ENCODE results near the gene WARS2. TPM values are rescaled to one million over a fixed set of nuclear protein-coding genes. Genes with fewer than 3 reads are reported as not detected.
"Not testable (repeated sequence)": the region's sequence is repeated elsewhere in the genome, so short reads cannot be mapped to it uniquely, and the experiment has no call there.

Gene WARS2
- total RNA-seq, 2 experiments from 2014 or later = 18.3 to 20.2 TPM

- Mint-ChIP-seq H3K4me3 (no peak overlapping the region), H3K36me3 (peaks cover 61% of the 10 kb centered on the region), H3K27ac (no peak overlapping the region), H3K9me3 (peaks cover 4% of the 10 kb centered on the region), H3K27me3 (no peaks in the 10 kb centered on the region), H3K4me1 (peaks cover 4% of the 10 kb centered on the region)
- no peak for DNase-seq
These were observed 9.7 kb upstream of the WARS2 start for GRCh38 chr1:119150150-119150549.

- H3K4me1 Mint-ChIP-seq = peaks cover 13% of the 10 kb centered on the region
- no peak overlapping the region for H3K27ac Mint-ChIP-seq
- no peak for DNase-seq
- H3K9me3 Mint-ChIP-seq = peaks cover 1% of the 10 kb centered on the region
- no peak overlapping the region for H3K4me3 Mint-ChIP-seq
- H3K27me3 Mint-ChIP-seq = no peaks in the 10 kb centered on the region
- peaks cover 61% of the 10 kb centered on the region for H3K36me3 Mint-ChIP-seq
These were observed 7.2 kb upstream of the WARS2 start for GRCh38 chr1:119147661-119148090.

GRCh38 chr1:119146466-119146865 lies 6.0 kb upstream of the WARS2 start:
- no peaks in the 10 kb centered on the region for H3K27me3 Mint-ChIP-seq
- H3K9me3 Mint-ChIP-seq = no peaks in the 10 kb centered on the region

GRCh38 chr1:119144813-119145212 lies 4.4 kb upstream of the WARS2 start:
- Mint-ChIP-seq H3K9me3 (no peaks in the 10 kb centered on the region), H3K27ac (no peak overlapping the region), H3K4me3 (no peak overlapping the region), H3K27me3 (no peaks in the 10 kb centered on the region), H3K4me1 (peaks cover 26% of the 10 kb centered on the region), H3K36me3 (peaks cover 56% of the 10 kb centered on the region)
- DNase-seq = no peak

More at GRCh38 chr1:119146466-119146865, 6.0 kb upstream of the WARS2 start:
- DNase-seq = no peak
- Mint-ChIP-seq H3K4me3 (no peak overlapping the region), H3K4me1 (peaks cover 22% of the 10 kb centered on the region), H3K27ac (no peak overlapping the region), H3K36me3 (peaks cover 60% of the 10 kb centered on the region)

GRCh38 chr1:119143706-119144105 lies 3.3 kb upstream of the WARS2 start:
- no peaks in the 10 kb centered on the region for H3K9me3 Mint-ChIP-seq
- peaks cover 52% of the 10 kb centered on the region for H3K36me3 Mint-ChIP-seq
- DNase-seq = no peak
- H3K27ac Mint-ChIP-seq = no peak overlapping the region
- peaks cover 28% of the 10 kb centered on the region for H3K4me1 Mint-ChIP-seq
- H3K4me3 Mint-ChIP-seq = no peak overlapping the region
- no peaks in the 10 kb centered on the region for H3K27me3 Mint-ChIP-seq

GRCh38 chr1:119141660-119142059 lies 1.2 kb upstream of the WARS2 start:
- Mint-ChIP-seq H3K36me3 (peaks cover 36% of the 10 kb centered on the region), H3K4me1 (peaks cover 29% of the 10 kb centered on the region), H3K9me3 (no peaks in the 10 kb centered on the region), H3K4me3 (no peak overlapping the region), H3K27me3 (no peaks in the 10 kb centered on the region), H3K27ac (no peak overlapping the region)
- DNase-seq = no peak

- Mint-ChIP-seq H3K4me3 (no peak overlapping the region), H3K4me1 (peaks cover 27% of the 10 kb centered on the region), H3K27me3 (no peaks in the 10 kb centered on the region), H3K27ac (no peak overlapping the region), H3K36me3 (peaks cover 32% of the 10 kb centered on the region), H3K9me3 (no peaks in the 10 kb centered on the region)
- peak; percentile 53 for DNase-seq
These were observed 569 bp upstream of the WARS2 start for GRCh38 chr1:119141020-119141424.

GRCh38 chr1:119139857-119140176 lies 636 bp downstream of the WARS2 start:
- Mint-ChIP-seq H3K36me3 (peaks cover 27% of the 10 kb centered on the region), H3K27ac (no peak overlapping the region), H3K4me3 (no peak overlapping the region), H3K9me3 (no peaks in the 10 kb centered on the region), H3K27me3 (no peaks in the 10 kb centered on the region), H3K4me1 (peaks cover 25% of the 10 kb centered on the region)
- no peak for DNase-seq

- peak; percentile 6 for DNase-seq
- peaks cover 26% of the 10 kb centered on the region for H3K36me3 Mint-ChIP-seq
- no peaks in the 10 kb centered on the region for H3K9me3 Mint-ChIP-seq
- H3K27me3 Mint-ChIP-seq = no peaks in the 10 kb centered on the region
- peaks cover 25% of the 10 kb centered on the region for H3K4me1 Mint-ChIP-seq
- no peak overlapping the region for H3K27ac Mint-ChIP-seq
- H3K4me3 Mint-ChIP-seq = no peak overlapping the region
These were observed 1.1 kb downstream of the WARS2 start for GRCh38 chr1:119139403-119139802.

GRCh38 chr1:119136401-119136800 lies 4.1 kb downstream of the WARS2 start:
- Mint-ChIP-seq H3K27me3 (no peaks in the 10 kb centered on the region), H3K27ac (no peak overlapping the region), H3K36me3 (peaks cover 15% of the 10 kb centered on the region), H3K9me3 (no peaks in the 10 kb centered on the region), H3K4me1 (peaks cover 7% of the 10 kb centered on the region), H3K4me3 (no peak overlapping the region)
- DNase-seq = no peak

GRCh38 chr1:119133987-119134386 lies 6.5 kb downstream of the WARS2 start:
- Mint-ChIP-seq H3K36me3 (peaks cover 18% of the 10 kb centered on the region), H3K4me3 (no peak overlapping the region), H3K27me3 (no peaks in the 10 kb centered on the region), H3K27ac (no peak overlapping the region), H3K4me1 (peaks cover 3% of the 10 kb centered on the region), H3K9me3 (no peaks in the 10 kb centered on the region)
- DNase-seq = no peak

GRCh38 chr1:119132179-119132578 lies 8.3 kb downstream of the WARS2 start:
- peaks cover 2% of the 10 kb centered on the region for H3K4me1 Mint-ChIP-seq
- H3K9me3 Mint-ChIP-seq = peaks cover 4% of the 10 kb centered on the region
- no peaks in the 10 kb centered on the region for H3K27me3 Mint-ChIP-seq
- H3K4me3 Mint-ChIP-seq = no peak overlapping the region
- no peak overlapping the region for H3K27ac Mint-ChIP-seq
- H3K36me3 Mint-ChIP-seq = peaks cover 29% of the 10 kb centered on the region
- no peak for DNase-seq

GRCh38 chr1:119125874-119126273 lies 14.6 kb downstream of the WARS2 start:
- Mint-ChIP-seq H3K4me3 (no peak overlapping the region), H3K27me3 (no peaks in the 10 kb centered on the region), H3K27ac (no peak overlapping the region), H3K4me1 (no peaks in the 10 kb centered on the region), H3K36me3 (peaks cover 58% of the 10 kb centered on the region), H3K9me3 (peaks cover 22% of the 10 kb centered on the region)
- DNase-seq = no peak

GRCh38 chr1:119124764-119125163 lies 15.7 kb downstream of the WARS2 start:
- Mint-ChIP-seq H3K9me3 (peaks cover 30% of the 10 kb centered on the region), H3K4me1 (no peaks in the 10 kb centered on the region), H3K27me3 (no peaks in the 10 kb centered on the region), H3K27ac (no peak overlapping the region), H3K4me3 (no peak overlapping the region), H3K36me3 (peaks cover 62% of the 10 kb centered on the region)
- DNase-seq = no peak

GRCh38 chr1:119121872-119122271 lies 18.6 kb downstream of the WARS2 start:
- not testable (repeated sequence) for DNase-seq, H3K27ac Mint-ChIP-seq, H3K4me1 Mint-ChIP-seq, H3K4me3 Mint-ChIP-seq, H3K27me3 Mint-ChIP-seq
- Mint-ChIP-seq H3K36me3 (peaks cover 67% of the 10 kb centered on the region), H3K9me3 (peaks cover 31% of the 10 kb centered on the region)

- H3K4me1 Mint-ChIP-seq = no peaks in the 10 kb centered on the region
- no peak overlapping the region for H3K27ac Mint-ChIP-seq
- no peaks in the 10 kb centered on the region for H3K27me3 Mint-ChIP-seq
- H3K9me3 Mint-ChIP-seq = peaks cover 20% of the 10 kb centered on the region
- no peak for DNase-seq
- no peak overlapping the region for H3K4me3 Mint-ChIP-seq
- peaks cover 60% of the 10 kb centered on the region for H3K36me3 Mint-ChIP-seq
These were observed 23.7 kb downstream of the WARS2 start for GRCh38 chr1:119116725-119117124.

GRCh38 chr1:119115736-119116135 lies 24.7 kb downstream of the WARS2 start:
- Mint-ChIP-seq H3K36me3 (peaks cover 55% of the 10 kb centered on the region), H3K4me3 (no peak overlapping the region), H3K27ac (no peak overlapping the region), H3K4me1 (no peaks in the 10 kb centered on the region), H3K9me3 (peaks cover 15% of the 10 kb centered on the region), H3K27me3 (no peaks in the 10 kb centered on the region)
- no peak for DNase-seq

Measured in activated naive CD8-positive, alpha-beta T cell treated with anti-CD3 and anti-CD28 coated beads for 36 hours (primary cell).